ENCODE measurements around the gene FSIP1. TPM values are rescaled to one million over a fixed set of nuclear protein-coding genes. Genes with fewer than 3 reads are reported as not detected.

Gene FSIP1
- polyA plus RNA-seq, 2 of the 4 experiments (the other 2 are of a cell fraction) = 0.71 to 0.93 TPM

- 80% methylated on average over 6 of the region's 6 CpGs for WGBS (ENCODE audit: missing lambda C conversion rate)
- Histone ChIP-seq H3K4me2 (no peak overlapping the region), H3K27ac (no peak overlapping the region), H3K9me3 (no peaks in the 10 kb centered on the region), H3K4me3 (no peak overlapping the region), H3K4me1 (no peaks in the 10 kb centered on the region)
- TF ChIP-seq BCL3 (IDR thresholded peaks at IDR 0.05) (no peak), HOXB13 (CRISPR knock-in tag; IDR thresholded peaks at IDR 0.05; ENCODE audit: low read depth) (no peak), CTCF (IDR thresholded peaks at IDR 0.05) (no peak)
- DNase-seq (ENCODE audit: low read depth in 1 of 2, low spot score in 1 of 2) (no peak), ATAC-seq (no peak), FAIRE-seq (no peak)
- CTCF ChIA-PET = interaction anchor here (1.2 to 3.9 kb wide), 3 partner anchors 10 to 29 kb away, joined by 4 to 15 read pairs (median 4); no protein-coding TSS in a partner anchor
- POLR2A ChIA-PET = no interaction called here
These were observed 14.8 kb upstream of the FSIP1 start for GRCh38 chr15:39797407-39797806.

GRCh38 chr15:39796601-39797000 is 14.0 kb upstream of the FSIP1 start:
- no peak for ATAC-seq
- CTCF ChIA-PET = interaction anchor here (1.2 to 3.9 kb wide), 2 partner anchors 9 to 11 kb away, joined by 4 to 15 read pairs; no protein-coding TSS in a partner anchor
- Histone ChIP-seq H3K4me3 (no peak overlapping the region), H3K4me1 (no peaks in the 10 kb centered on the region), H3K4me2 (no peak overlapping the region), H3K9me3 (no peaks in the 10 kb centered on the region), H3K27ac (no peak overlapping the region)
- no peak for FAIRE-seq
- 82% methylated on average over 5 of the region's 5 CpGs for WGBS (ENCODE audit: missing lambda C conversion rate)
- POLR2A ChIA-PET = no interaction called here
- no peak for DNase-seq (ENCODE audit: low read depth in 1 of 2, low spot score in 1 of 2)
- TF ChIP-seq JUNB (IDR thresholded peaks at IDR 0.05) (no peak), CHD2 (IDR thresholded peaks at IDR 0.05; ENCODE audit: low read length, partially characterized antibody) (no peak), MAFK (IDR thresholded peaks at IDR 0.05; ENCODE audit: partially characterized antibody) (no peak), CHD4 (IDR thresholded peaks at IDR 0.05; ENCODE audit: borderline replicate concordance) (no peak), SMC3 (IDR thresholded peaks at IDR 0.05) (no peak), HES2 (IDR thresholded peaks at IDR 0.05) (no peak), RCOR1 (IDR thresholded peaks at IDR 0.05; ENCODE audit: low read depth, low read length) (no peak), HEYL (CRISPR knock-in tag; IDR thresholded peaks at IDR 0.05) (no peak), NR3C1 (IDR thresholded peaks at IDR 0.05) (no peak), MYC (IDR thresholded peaks at IDR 0.05; ENCODE audit: borderline replicate concordance, low read length) (no peak), RAD21 (conservative IDR thresholded peaks at IDR 0.05 in 1 of 2, IDR thresholded peaks at IDR 0.05 in 1 of 2) (no peak), POLR2A (IDR thresholded peaks at IDR 0.05; ENCODE audit: low read length) (no peak), MAX (IDR thresholded peaks at IDR 0.05) (no peak), ZSCAN20 (CRISPR knock-in tag; IDR thresholded peaks at IDR 0.05) (no peak), JUN (IDR thresholded peaks at IDR 0.05) (no peak)

GRCh38 chr15:39795486-39795885 is 12.8 kb upstream of the FSIP1 start:
- no peak overlapping the region for H3K27ac ChIP-seq
- no peak overlapping the region for H3K4me3 ChIP-seq
- FAIRE-seq (no peak), ATAC-seq (no peak), DNase-seq (ENCODE audit: low read depth in 1 of 2, low spot score in 1 of 2) (no peak)
- no peak overlapping the region for H3K4me2 ChIP-seq
- H3K9me3 ChIP-seq = no peaks in the 10 kb centered on the region
- no peaks in the 10 kb centered on the region for H3K4me1 ChIP-seq
- CTCF ChIA-PET = no interaction called here
- no peak for TF ChIP-seq PHF8 (IDR thresholded peaks at IDR 0.05; ENCODE audit: borderline replicate concordance, low read depth)
- no peak for TF ChIP-seq FOSB (CRISPR knock-in tag; IDR thresholded peaks at IDR 0.05)
- 29% methylated on average over 3 of the region's 3 CpGs for WGBS (ENCODE audit: missing lambda C conversion rate)
- POLR2A ChIA-PET = no interaction called here
